ENCODE data around the gene PRKCA.

DNA sequence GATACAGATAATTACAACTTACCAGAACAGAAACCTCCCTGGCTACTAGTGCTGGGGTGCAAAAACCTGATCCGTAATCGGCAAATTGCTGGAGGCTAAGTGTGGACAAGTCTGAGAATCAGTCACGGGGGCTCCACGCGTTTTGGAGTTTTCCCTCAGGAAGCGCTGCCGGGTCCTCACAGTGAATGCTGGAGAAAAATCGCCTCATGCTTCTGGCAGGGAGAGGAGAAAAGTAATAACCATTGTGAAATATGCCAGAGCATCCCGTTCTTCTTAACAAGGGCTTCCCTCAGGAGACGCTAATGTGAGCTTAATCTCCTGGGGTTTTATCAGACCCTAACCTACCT is 453.5 kb downstream of the PRKCA start:
- TF ChIP-seq, protein P1, sequence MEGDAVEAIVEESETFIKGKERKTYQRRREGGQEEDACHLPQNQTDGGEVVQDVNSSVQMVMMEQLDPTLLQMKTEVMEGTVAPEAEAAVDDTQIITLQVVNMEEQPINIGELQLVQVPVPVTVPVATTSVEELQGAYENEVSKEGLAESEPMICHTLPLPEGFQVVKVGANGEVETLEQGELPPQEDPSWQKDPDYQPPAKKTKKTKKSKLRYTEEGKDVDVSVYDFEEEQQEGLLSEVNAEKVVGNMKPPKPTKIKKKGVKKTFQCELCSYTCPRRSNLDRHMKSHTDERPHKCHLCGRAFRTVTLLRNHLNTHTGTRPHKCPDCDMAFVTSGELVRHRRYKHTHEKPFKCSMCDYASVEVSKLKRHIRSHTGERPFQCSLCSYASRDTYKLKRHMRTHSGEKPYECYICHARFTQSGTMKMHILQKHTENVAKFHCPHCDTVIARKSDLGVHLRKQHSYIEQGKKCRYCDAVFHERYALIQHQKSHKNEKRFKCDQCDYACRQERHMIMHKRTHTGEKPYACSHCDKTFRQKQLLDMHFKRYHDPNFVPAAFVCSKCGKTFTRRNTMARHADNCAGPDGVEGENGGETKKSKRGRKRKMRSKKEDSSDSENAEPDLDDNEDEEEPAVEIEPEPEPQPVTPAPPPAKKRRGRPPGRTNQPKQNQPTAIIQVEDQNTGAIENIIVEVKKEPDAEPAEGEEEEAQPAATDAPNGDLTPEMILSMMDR (IDR thresholded peaks at IDR 0.05) = no peak
- TF ChIP-seq POLR2A (IDR thresholded peaks at IDR 0.05) = no peak
- no peak for TF ChIP-seq POLR2AphosphoS5 (IDR thresholded peaks at IDR 0.05; ENCODE audit: insufficient read depth in 1 of 2, low read depth in 1 of 2)

Data from vagina (tissue), 2 donors.